Stimulated activated CD4-positive, alpha-beta T cell treated with anti-CD3 and anti-CD28 coated beads, Interleukin-15, amount 100 ng/mL, for 48 hours (primary cell): Measurements from ENCODE around the gene PARD3.
"Not testable (repeated sequence)": the region's sequence is repeated elsewhere in the genome, so short reads cannot be mapped to it uniquely, and the experiment has no call there.

ENCODE experiments used
- DNase-seq, 2 donors: peaks; one replicate each; pipeline ENCODE4 v3.0.0-alpha.2; 2020; ENCODE audit warnings: low read depth in 2 of 2

The PARD3 gene

GRCh38 chr10:34715511-34716187 is 99.4 kb downstream of the PARD3 start:
- no peak for DNase-seq

GRCh38 chr10:34713875-34714274 is 101.2 kb downstream of the PARD3 start:
- no peak for DNase-seq

DNA sequence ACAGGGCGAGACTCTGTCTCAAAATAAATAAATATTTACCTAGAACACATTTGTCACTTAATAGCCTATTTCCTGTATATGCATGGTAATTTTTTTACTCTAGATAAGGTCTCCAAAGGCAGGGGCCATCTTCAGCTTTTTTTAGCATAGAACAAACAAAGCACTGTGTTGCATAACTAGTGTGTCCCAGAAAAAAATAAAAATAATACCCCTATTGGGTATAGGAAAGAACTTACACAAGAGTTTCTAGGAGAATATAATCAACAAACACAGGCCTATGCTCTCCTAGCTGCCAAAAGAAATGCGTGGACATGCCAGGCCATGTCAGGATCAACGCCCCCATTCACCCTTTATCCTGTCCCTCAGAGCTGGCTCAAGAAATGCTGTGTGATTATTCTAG is 103.6 kb downstream of the PARD3 start:
- DNase-seq: no peak

DNA sequence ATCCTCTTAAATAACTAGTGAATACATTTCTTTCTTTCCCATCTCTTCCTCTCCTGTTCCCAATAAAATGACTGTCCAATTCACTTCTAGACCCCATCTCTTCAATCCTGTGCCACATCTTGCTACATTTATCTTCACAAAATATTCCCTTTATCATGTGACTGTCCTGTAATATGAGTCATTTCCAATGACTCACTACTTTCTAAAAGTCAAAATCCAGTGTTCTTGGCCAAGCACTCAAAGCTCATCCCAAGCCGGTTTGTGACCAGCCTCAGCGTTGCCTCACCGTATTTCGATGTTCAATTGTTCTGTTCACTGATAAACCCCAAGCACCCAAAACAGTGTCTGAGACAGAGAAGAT is 104.7 kb downstream of the PARD3 start:
- DNase-seq: no peak

DNA sequence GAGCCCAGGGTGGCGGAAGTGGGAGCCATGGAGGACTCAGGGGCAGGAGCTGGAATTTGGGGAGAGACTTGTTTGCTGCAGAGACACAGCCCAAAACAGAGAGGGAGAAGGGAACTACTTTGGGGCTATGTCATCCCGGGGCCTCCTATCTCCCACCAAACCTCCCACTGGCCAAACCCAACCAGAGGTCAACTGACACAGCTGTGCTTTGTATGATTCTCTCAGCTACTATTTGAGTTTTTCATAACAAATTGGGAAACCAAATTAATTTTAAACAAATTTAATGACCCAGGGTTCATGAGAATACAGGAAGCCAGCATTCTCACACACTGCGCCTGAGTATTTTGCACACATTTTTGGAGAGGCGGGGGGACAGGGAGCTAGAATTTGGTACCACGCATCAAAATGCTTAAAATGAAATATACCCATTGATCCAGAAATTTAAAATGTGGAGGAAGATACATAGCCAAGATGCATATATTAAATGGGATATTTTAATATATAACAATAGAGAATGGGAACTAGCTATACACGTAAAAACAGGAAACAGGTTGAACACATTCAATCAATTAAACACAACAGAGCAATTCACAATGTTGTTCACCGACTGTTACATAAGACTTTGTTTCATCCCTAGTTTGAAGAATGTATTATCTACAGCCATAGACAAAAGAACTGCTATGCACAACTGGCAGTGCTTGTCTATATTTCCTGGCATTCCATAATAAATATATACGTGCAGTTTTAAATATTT is 105.3 kb downstream of the PARD3 start:
- DNase-seq: no peak

DNA sequence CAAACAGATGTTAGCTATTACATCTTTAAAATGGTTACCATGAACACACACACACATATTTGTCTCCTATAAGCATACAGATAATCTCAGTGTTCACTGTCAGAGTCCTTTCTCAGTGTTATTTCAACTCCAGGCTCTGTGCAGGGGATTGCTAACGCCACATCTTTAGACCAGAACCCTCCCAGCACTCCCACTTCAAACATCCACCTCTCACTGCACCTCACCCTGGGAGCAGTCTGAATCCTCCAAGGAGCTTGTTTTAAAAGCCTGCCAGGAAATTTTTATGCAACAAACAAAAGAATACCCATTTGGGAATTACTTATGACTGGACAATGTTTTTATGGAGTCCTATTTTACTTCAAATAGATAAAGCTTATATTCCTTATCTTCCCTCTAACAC is 107.4 kb downstream of the PARD3 start:
- no peak for DNase-seq

DNA sequence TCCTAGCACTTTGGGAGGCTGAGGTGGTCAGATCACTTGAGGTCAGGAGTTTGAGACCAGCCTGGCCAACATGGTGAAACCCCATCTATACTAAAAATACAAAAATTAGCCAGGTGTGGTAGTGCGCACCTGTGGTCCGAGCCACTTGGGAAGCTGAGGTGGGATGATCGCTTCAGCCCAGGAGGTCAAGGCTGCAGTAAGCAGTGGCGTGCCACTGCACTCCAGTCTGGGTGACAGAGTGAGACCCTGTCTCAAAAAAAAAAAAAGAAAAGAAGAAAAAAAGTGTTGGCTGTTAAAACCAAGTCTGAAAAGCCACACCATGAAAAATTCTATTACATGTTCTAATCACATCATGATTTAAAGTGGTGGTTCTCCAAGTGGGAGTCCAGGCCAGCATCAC is 108.1 kb downstream of the PARD3 start:
- not testable (repeated sequence) for DNase-seq

DNA sequence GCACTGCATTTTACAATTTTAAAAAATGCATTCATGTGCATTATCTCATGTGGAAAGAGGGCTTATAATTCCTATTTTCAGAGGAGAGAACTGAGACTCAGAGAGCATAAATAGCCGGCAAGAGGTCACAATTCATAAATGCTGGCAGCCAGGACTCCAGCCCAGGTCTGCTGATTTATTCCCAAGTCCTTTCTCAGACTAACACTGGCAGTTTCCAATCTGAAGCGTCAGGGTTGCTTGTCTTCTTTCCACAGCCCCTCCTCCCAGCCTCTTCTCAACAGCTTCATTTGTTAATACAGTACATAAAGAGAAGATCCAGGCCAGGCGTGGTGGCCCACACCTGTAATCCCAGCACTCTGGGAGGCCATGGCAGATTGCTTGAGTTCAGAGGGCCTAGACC is 108.9 kb downstream of the PARD3 start:
- DNase-seq: no peak

DNA sequence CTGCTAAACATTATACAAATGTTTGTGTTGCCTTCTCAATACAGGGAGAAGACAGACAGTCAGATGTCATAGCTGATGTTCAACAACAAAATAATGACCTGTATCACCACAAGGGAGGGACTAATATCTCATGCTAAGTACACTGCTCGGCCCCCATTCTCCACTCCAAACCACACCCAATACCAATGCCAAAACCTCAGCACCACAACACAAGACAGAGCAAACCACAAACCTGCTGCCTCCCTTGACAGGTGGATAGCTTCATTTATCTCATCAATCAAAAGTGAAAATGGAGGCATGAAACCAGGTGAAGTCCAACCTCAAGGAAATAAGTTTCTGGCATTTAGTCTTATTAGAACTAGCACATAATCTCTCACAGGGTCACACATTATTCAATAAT is 109.5 kb downstream of the PARD3 start:
- no peak for DNase-seq

DNA sequence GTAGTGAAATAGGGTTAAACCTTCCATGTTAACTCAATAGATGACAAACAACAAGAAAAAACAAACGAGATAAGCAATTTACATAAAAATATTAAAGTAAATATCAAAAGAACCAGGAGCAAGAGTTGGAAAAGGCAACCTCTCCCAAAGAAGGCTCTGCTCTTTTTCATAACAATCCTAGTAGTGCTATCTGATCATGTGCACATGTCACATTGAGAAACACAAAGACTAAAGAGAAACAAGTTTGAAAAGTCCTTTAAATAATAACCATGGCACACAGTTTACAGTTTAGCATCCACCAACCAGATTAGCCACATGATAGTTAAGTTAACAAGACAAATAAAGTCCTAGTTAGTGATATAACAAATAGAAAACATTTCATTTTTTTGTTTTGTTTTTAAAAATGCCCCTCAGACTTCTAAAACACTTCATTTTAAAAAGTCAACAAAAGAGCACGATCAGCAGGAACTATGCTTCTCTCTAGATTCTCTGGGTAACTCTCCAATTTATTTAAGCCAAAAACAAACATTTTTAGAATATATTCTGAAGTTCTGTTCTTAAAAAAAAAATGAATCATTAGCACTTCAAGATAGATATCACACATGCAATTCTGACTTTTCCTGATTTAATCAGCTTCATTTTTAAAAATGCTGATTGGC is 110.4 kb downstream of the PARD3 start:
- no peak for DNase-seq

DNA sequence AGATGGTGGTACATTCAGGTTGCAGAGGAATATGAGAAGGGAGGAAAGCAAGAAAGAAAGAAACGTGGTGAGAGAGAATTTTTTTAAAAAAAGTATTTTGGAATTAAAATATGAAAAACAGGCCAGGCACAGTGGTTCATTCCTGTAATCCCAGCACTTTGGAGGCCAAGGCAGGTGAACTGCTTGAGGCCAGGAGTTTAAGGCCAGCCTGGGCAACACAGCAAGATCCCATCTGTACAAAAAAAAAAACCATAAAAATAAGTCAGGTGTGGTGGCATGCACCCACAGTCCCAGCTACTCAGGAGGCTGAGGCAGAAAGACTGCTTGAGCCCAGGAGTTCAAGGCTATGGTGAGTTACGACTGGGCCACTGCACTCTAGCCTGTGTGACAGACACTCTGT is 112.1 kb downstream of the PARD3 start:
- no peak for DNase-seq

GRCh38 chr10:34702093-34702937 is 112.8 kb downstream of the PARD3 start:
- no peak for DNase-seq

GRCh38 chr10:34701194-34701593 is 113.9 kb downstream of the PARD3 start:
- no peak for DNase-seq

- DNase-seq: not testable (repeated sequence)
Measured at GRCh38 chr10:34700752-34701151, 114.3 kb downstream of the PARD3 start.

GRCh38 chr10:34699904-34700517 is 115.1 kb downstream of the PARD3 start:
- no peak for DNase-seq

- DNase-seq: no peak
Measured at GRCh38 chr10:34698979-34699378, 116.1 kb downstream of the PARD3 start.

DNA sequence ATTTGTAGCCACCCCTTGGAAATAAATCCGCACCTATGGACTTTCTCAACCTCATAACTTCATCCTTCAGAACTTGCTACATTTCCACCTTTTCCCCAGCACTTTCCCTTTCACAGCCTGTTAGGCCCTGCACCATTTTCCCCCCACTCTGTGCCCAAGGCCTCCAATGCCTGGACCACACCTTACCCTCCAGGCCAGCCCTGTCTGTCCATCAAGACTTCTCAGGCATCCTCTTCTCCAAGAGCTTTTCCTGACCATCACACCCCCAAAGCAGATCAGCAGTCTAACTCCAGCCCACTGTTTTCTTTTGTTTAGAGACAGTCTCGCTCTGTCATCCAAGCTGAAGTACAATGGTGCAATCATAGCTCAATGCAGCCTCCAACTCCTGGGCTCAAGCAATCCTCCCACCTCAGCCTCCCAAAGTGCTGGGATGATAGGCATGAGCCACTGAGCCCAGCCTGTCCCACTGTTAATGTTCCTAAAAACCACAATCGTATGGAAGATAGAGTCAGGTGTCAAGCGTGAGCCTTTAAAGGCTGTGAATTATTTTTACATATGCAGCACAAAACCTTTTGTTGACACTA is 116.8 kb downstream of the PARD3 start:
- no peak for DNase-seq

GRCh38 chr10:34697351-34698247 is 117.5 kb downstream of the PARD3 start:
- DNase-seq: no peak

GRCh38 chr10:34696423-34696822 is 118.7 kb downstream of the PARD3 start:
- DNase-seq: no peak

GRCh38 chr10:34690383-34691049 is 124.6 kb downstream of the PARD3 start:
- DNase-seq: no peak
